HepG2 (cell line): ENCODE results near the gene BARX2. TPM values are rescaled to one million over a fixed set of nuclear protein-coding genes. Genes with fewer than 3 reads are reported as not detected.

Experiments used
- ETV5 ChIP-seq: IDR thresholded peaks from 2 replicates; pipeline ENCODE4 v1.6.1; 2018; ENCODE audit warnings: missing biosample characterization, missing genetic modification reagents, inconsistent platforms, borderline replicate concordance
- FOXA3 ChIP-seq: IDR thresholded peaks from 2 replicates; pipeline ENCODE4 v1.6.1; 2016; ENCODE audit warnings: missing genetic modification reagents, missing compliant biosample characterization
- KLF16 ChIP-seq, 2 experiments: sonication (generic) in 1 of 2; formaldehyde crosslinking in 1 of 2; IDR thresholded peaks; 2 replicates each; pipeline versions ENCODE4 v1.6.1 to v1.8.0; 2016 to 2023; ENCODE audit warnings: missing genetic modification reagents in 2 of 2, missing compliant biosample characterization in 1 of 2
- ZFP82 ChIP-seq: sonication (generic); formaldehyde crosslinking; IDR thresholded peaks from 2 replicates; pipeline ENCODE4 v1.5.1; 2020; ENCODE audit warnings: mild to moderate bottlenecking, missing genetic modification reagents, borderline replicate concordance
- ZNF296 ChIP-seq: sonication (generic); formaldehyde crosslinking; conservative IDR thresholded peaks from 2 replicates; pipeline ENCODE4 v1.5.0; 2020; ENCODE audit warnings: mild to moderate bottlenecking, missing genetic modification reagents
- polyA plus RNA-seq, 8 experiments: library from polyadenylated mRNA; depleted of rRNA in 3 of 8; stranded (reverse) in 7 of 8; unstranded in 1 of 8; fragments of >200 nt; fragmentation: Illumina TruSeq in 4 of 8; extraction: Trizol in 4 of 8; gene quantifications; 2 replicates each; pipeline versions ENCODE4 v1.2.1 to v1.2.3, GENCODE V29; 2011 to 2016; ENCODE audit warnings: low read depth in 4 of 8, missing spikeins in 1 of 8, mixed read lengths in 1 of 8; ENCODE audit not compliant: insufficient read depth in 1 of 8
- total RNA-seq, 5 experiments: library from RNA; depleted of rRNA; stranded (reverse); fragments of >200 nt; fragmentation: Illumina TruSeq; extraction: Trizol; gene quantifications; 2 replicates each; pipeline ENCODE4 v1.2.3, GENCODE V29; 2016; ENCODE audit warnings: low read depth in 1 of 5
- TF ChIP-seq, protein P1 (sequence below): sonication (generic); formaldehyde crosslinking; IDR thresholded peaks from 2 replicates; pipeline ENCODE4 v1.5.1; 2020; ENCODE audit warnings: mild to moderate bottlenecking, missing genetic modification reagents, moderate library complexity
- TF ChIP-seq, protein P2 (sequence below): sonication (generic); formaldehyde crosslinking; IDR thresholded peaks from 2 replicates; pipeline ENCODE4 v1.4.0; 2020; ENCODE audit warnings: missing genetic modification reagents
- TF ChIP-seq, protein P3 (sequence below): sonication (generic); formaldehyde crosslinking; IDR thresholded peaks from 2 replicates; pipeline ENCODE4 v1.5.1; 2020; ENCODE audit warnings: mild to moderate bottlenecking, missing genetic modification reagents
- TF ChIP-seq, protein P4 (sequence below): sonication (generic); formaldehyde crosslinking; IDR thresholded peaks from 2 replicates; pipeline ENCODE4 v1.9.0; 2021; ENCODE audit warnings: mild to moderate bottlenecking, missing genetic modification reagents
- TF ChIP-seq, protein P5 (sequence below): sonication (generic); formaldehyde crosslinking; IDR thresholded peaks from 2 replicates; pipeline ENCODE4 v1.8.1; 2023; ENCODE audit warnings: mild to moderate bottlenecking, moderate library complexity, missing genetic modification reagents
- TF ChIP-seq, protein P6 (sequence below): sonication (generic); formaldehyde crosslinking; IDR thresholded peaks from 2 replicates; pipeline ENCODE4 v1.8.1; 2023; ENCODE audit warnings: mild to moderate bottlenecking, missing genetic modification reagents

BARX2 gene
- total and polyA plus RNA-seq, 2 of the 13 experiments (the other 11 are each of a cell fraction or from before 2014, with no cell fraction given): not detected

DNA sequence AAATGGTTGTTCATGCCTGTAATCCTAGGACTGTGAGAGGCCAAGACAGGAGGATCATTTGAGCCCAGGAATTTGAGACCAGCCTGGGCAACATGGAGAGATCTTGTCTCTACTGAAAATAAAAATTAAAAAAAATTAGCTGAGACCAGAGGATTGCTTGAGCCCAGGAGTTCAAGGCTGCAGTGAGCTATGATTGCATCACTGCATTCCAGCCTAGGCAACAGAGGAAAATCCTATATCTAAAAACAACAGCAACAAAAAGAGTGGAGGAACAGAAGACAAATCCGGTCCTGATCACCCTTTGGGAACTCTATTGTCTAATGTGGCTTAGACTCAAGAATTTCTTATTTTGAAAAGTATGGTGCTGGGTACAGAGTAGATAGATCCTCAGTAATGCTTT lies 17.3 kb downstream of the BARX2 start (continued):
- TF ChIP-seq, protein P1, sequence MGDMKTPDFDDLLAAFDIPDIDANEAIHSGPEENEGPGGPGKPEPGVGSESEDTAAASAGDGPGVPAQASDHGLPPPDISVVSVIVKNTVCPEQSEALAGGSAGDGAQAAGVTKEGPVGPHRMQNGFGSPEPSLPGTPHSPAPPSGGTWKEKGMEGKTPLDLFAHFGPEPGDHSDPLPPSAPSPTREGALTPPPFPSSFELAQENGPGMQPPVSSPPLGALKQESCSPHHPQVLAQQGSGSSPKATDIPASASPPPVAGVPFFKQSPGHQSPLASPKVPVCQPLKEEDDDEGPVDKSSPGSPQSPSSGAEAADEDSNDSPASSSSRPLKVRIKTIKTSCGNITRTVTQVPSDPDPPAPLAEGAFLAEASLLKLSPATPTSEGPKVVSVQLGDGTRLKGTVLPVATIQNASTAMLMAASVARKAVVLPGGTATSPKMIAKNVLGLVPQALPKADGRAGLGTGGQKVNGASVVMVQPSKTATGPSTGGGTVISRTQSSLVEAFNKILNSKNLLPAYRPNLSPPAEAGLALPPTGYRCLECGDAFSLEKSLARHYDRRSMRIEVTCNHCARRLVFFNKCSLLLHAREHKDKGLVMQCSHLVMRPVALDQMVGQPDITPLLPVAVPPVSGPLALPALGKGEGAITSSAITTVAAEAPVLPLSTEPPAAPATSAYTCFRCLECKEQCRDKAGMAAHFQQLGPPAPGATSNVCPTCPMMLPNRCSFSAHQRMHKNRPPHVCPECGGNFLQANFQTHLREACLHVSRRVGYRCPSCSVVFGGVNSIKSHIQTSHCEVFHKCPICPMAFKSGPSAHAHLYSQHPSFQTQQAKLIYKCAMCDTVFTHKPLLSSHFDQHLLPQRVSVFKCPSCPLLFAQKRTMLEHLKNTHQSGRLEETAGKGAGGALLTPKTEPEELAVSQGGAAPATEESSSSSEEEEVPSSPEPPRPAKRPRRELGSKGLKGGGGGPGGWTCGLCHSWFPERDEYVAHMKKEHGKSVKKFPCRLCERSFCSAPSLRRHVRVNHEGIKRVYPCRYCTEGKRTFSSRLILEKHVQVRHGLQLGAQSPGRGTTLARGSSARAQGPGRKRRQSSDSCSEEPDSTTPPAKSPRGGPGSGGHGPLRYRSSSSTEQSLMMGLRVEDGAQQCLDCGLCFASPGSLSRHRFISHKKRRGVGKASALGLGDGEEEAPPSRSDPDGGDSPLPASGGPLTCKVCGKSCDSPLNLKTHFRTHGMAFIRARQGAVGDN (CRISPR knock-in tag): no peak
- TF ChIP-seq, protein P2, sequence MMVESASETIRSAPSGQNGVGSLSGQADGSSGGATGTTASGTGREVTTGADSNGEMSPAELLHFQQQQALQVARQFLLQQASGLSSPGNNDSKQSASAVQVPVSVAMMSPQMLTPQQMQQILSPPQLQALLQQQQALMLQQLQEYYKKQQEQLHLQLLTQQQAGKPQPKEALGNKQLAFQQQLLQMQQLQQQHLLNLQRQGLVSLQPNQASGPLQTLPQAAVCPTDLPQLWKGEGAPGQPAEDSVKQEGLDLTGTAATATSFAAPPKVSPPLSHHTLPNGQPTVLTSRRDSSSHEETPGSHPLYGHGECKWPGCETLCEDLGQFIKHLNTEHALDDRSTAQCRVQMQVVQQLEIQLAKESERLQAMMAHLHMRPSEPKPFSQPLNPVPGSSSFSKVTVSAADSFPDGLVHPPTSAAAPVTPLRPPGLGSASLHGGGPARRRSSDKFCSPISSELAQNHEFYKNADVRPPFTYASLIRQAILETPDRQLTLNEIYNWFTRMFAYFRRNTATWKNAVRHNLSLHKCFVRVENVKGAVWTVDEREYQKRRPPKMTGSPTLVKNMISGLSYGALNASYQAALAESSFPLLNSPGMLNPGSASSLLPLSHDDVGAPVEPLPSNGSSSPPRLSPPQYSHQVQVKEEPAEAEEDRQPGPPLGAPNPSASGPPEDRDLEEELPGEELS (CRISPR knock-in tag): no peak
- TF ChIP-seq, protein P3, sequence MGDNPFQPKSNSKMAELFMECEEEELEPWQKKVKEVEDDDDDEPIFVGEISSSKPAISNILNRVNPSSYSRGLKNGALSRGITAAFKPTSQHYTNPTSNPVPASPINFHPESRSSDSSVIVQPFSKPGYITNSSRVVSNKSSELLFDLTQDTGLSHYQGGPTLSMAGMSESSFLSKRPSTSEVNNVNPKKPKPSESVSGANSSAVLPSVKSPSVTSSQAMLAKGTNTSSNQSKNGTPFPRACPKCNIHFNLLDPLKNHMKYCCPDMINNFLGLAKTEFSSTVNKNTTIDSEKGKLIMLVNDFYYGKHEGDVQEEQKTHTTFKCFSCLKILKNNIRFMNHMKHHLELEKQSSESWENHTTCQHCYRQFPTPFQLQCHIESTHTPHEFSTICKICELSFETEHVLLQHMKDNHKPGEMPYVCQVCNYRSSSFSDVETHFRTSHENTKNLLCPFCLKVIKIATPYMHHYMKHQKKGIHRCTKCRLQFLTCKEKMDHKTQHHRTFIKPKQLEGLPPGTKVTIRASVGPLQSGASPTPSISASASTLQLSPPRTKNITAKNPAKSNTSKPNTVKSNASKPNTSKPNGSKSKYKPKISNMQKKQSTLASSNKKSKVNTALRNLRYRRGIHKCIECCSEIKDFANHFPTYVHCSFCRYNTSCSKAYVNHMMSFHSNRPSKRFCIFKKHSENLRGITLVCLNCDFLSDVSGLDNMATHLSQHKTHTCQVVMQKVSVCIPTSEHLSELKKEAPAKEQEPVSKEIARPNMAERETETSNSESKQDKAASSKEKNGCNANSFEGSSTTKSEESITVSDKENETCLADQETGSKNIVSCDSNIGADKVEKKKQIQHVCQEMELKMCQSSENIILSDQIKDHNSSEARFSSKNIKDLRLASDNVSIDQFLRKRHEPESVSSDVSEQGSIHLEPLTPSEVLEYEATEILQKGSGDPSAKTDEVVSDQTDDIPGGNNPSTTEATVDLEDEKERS (CRISPR knock-in tag): no peak
- TF ChIP-seq, protein P4, sequence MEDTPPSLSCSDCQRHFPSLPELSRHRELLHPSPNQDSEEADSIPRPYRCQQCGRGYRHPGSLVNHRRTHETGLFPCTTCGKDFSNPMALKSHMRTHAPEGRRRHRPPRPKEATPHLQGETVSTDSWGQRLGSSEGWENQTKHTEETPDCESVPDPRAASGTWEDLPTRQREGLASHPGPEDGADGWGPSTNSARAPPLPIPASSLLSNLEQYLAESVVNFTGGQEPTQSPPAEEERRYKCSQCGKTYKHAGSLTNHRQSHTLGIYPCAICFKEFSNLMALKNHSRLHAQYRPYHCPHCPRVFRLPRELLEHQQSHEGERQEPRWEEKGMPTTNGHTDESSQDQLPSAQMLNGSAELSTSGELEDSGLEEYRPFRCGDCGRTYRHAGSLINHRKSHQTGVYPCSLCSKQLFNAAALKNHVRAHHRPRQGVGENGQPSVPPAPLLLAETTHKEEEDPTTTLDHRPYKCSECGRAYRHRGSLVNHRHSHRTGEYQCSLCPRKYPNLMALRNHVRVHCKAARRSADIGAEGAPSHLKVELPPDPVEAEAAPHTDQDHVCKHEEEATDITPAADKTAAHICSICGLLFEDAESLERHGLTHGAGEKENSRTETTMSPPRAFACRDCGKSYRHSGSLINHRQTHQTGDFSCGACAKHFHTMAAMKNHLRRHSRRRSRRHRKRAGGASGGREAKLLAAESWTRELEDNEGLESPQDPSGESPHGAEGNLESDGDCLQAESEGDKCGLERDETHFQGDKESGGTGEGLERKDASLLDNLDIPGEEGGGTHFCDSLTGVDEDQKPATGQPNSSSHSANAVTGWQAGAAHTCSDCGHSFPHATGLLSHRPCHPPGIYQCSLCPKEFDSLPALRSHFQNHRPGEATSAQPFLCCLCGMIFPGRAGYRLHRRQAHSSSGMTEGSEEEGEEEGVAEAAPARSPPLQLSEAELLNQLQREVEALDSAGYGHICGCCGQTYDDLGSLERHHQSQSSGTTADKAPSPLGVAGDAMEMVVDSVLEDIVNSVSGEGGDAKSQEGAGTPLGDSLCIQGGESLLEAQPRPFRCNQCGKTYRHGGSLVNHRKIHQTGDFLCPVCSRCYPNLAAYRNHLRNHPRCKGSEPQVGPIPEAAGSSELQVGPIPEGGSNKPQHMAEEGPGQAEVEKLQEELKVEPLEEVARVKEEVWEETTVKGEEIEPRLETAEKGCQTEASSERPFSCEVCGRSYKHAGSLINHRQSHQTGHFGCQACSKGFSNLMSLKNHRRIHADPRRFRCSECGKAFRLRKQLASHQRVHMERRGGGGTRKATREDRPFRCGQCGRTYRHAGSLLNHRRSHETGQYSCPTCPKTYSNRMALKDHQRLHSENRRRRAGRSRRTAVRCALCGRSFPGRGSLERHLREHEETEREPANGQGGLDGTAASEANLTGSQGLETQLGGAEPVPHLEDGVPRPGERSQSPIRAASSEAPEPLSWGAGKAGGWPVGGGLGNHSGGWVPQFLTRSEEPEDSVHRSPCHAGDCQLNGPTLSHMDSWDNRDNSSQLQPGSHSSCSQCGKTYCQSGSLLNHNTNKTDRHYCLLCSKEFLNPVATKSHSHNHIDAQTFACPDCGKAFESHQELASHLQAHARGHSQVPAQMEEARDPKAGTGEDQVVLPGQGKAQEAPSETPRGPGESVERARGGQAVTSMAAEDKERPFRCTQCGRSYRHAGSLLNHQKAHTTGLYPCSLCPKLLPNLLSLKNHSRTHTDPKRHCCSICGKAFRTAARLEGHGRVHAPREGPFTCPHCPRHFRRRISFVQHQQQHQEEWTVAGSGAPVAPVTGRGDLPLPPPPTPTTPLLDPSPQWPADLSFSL (CRISPR knock-in tag): no peak
- no peak for TF ChIP-seq ZFP82
- TF ChIP-seq, protein P5, sequence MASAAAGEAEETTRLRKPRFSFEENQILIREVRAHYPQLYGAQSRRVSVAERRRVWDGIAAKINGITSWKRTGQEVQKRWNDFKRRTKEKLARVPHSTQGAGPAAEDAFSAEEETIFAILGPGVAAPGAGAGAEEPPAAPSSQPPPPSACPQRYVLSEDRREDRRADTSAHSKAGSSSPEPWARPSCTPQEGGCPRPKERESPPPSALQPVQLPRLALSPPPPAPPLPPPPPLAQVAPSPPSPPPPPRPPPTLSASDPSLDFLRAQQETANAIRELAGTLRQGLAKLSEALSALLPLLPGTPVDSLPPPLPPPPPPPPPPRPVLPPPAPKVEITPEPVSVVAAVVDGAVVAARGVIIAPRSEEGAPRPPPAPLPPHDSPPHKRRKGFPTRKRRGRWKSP (CRISPR knock-in tag): no peak
- TF ChIP-seq, protein P6, sequence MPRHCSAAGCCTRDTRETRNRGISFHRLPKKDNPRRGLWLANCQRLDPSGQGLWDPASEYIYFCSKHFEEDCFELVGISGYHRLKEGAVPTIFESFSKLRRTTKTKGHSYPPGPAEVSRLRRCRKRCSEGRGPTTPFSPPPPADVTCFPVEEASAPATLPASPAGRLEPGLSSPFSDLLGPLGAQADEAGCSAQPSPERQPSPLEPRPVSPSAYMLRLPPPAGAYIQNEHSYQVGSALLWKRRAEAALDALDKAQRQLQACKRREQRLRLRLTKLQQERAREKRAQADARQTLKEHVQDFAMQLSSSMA (CRISPR knock-in tag): no peak
- peak; percentile 25; the same call in 1 of the 2 replicates for TF ChIP-seq FOXA3 (CRISPR knock-in tag)
- no peak for TF ChIP-seq ETV5 (CRISPR knock-in tag)
- no peak for TF ChIP-seq ZNF296 (CRISPR knock-in tag)
- no peak for TF ChIP-seq KLF16 (CRISPR knock-in tag; IDR thresholded peaks at IDR 0.05)
